ENCODE results near the gene FUT8. TPM values are rescaled to one million over a fixed set of nuclear protein-coding genes. Genes with fewer than 3 reads are reported as not detected.

The FUT8 gene
- total and polyA plus RNA-seq, 9 donors = 18.1 to 51.1 (median 27.4) TPM

GRCh38 chr14:65453807-65454480 is 41.4 kb downstream of the FUT8 start:
- WGBS, 3 donors = 90 to 92% (median 91%) methylated on average over 3 of the region's 3 CpGs
- no peaks in the 10 kb centered on the region for H3K36me3 ChIP-seq

GRCh38 chr14:65456247-65456646 is 43.7 kb downstream of the FUT8 start:
- intact Hi-C loops (cut with DNase I) = no loop called here
- DNase-seq = no peak
- Histone ChIP-seq H3K36me3 (no peaks in the 10 kb centered on the region), H3K4me3 (no peak overlapping the region), H3K9me3 (no peaks in the 10 kb centered on the region), H3K27ac (no peak overlapping the region), H3K27me3 (no peaks in the 10 kb centered on the region), H3K4me1 (ENCODE audit: insufficient read depth) (peaks cover 2% of the 10 kb centered on the region)
- WGBS, 3 donors = 97 to 98% (median 97%) methylated on average over 1 of the region's 1 CpG
- no peak for TF ChIP-seq CTCF (IDR thresholded peaks at IDR 0.05)
- TF ChIP-seq POLR2A (IDR thresholded peaks at IDR 0.05) = no peak
- TF ChIP-seq EP300 (IDR thresholded peaks at IDR 0.05) = no peak

More at GRCh38 chr14:65453807-65454480, 41.4 kb downstream of the FUT8 start:
- intact Hi-C loops (cut with DNase I) = no loop called here
- Histone ChIP-seq H3K9me3 (no peaks in the 10 kb centered on the region), H3K4me1 (ENCODE audit: insufficient read depth) (peaks cover 2% of the 10 kb centered on the region), H3K27ac (no peak overlapping the region), H3K4me3 (no peak overlapping the region), H3K27me3 (no peaks in the 10 kb centered on the region)
- TF ChIP-seq EP300 (IDR thresholded peaks at IDR 0.05) = no peak
- no peak for TF ChIP-seq POLR2A (IDR thresholded peaks at IDR 0.05)
- TF ChIP-seq CTCF (IDR thresholded peaks at IDR 0.05) = no peak
- DNase-seq = peak in 1 of 5 donors; percentile 30

- H3K9me3 ChIP-seq = no peaks in the 10 kb centered on the region
- H3K27ac ChIP-seq = no peak overlapping the region
- no peaks in the 10 kb centered on the region for H3K4me1 ChIP-seq (ENCODE audit: insufficient read depth)
- TF ChIP-seq CTCF (IDR thresholded peaks at IDR 0.05) (no peak), EP300 (IDR thresholded peaks at IDR 0.05) (no peak), POLR2A (IDR thresholded peaks at IDR 0.05) (no peak)
- no peak for DNase-seq
- WGBS, 3 donors = 50 to 94% (median 90%) methylated on average over 2 of the region's 2 CpGs
- no peaks in the 10 kb centered on the region for H3K36me3 ChIP-seq
- no peaks in the 10 kb centered on the region for H3K27me3 ChIP-seq
- intact Hi-C loops (cut with DNase I) = loop anchor here in 1 of 4 donors (5.0 kb wide), 1 partner anchor 979 kb away; no protein-coding TSS in a partner anchor
- H3K4me3 ChIP-seq = no peak overlapping the region
These were observed 49.2 kb downstream of the FUT8 start for GRCh38 chr14:65461730-65462129.

- H3K36me3 ChIP-seq = no peaks in the 10 kb centered on the region
- no peaks in the 10 kb centered on the region for H3K4me1 ChIP-seq (ENCODE audit: insufficient read depth)
- H3K4me3 ChIP-seq = no peak overlapping the region
- WGBS, 3 donors = 80 to 82% (median 80%) methylated on average over 3 of the region's 3 CpGs
- no peaks in the 10 kb centered on the region for H3K27me3 ChIP-seq
- no peaks in the 10 kb centered on the region for H3K9me3 ChIP-seq
- no peak for DNase-seq
- no peak for TF ChIP-seq POLR2A (IDR thresholded peaks at IDR 0.05)
- no peak for TF ChIP-seq EP300 (IDR thresholded peaks at IDR 0.05)
- TF ChIP-seq CTCF (IDR thresholded peaks at IDR 0.05) = no peak
- intact Hi-C loops (cut with DNase I) = loop anchor here in 1 of 4 donors (5.0 kb wide), 1 partner anchor 980 kb away; no protein-coding TSS in a partner anchor
- H3K27ac ChIP-seq = no peak overlapping the region
These were observed 49.9 kb downstream of the FUT8 start for GRCh38 chr14:65462411-65462810.
